Measurements from ENCODE around the gene DUOX2. TPM values are rescaled to one million over a fixed set of nuclear protein-coding genes. Genes with fewer than 3 reads are reported as not detected.
"Not testable (repeated sequence)": the region's sequence is repeated elsewhere in the genome, so short reads cannot be mapped to it uniquely, and the experiment has no call there.

DUOX2 gene
- total and polyA plus RNA-seq, 5 donors = 0.39 to 0.63 (median 0.41) TPM

GRCh38 chr15:45082412-45082811 lies 31.6 kb downstream of the DUOX2 start:
- 49% methylated on average over 9 of the region's 10 CpGs for WGBS

GRCh38 chr15:45080593-45080992 lies 33.4 kb downstream of the DUOX2 start:
- ATAC-seq; DNase-seq; H3K9me3 ChIP-seq (ENCODE audit: control insufficient read depth, low read length); H3K27me3 ChIP-seq (ENCODE audit: control insufficient read depth, insufficient read depth); H3K4me1 ChIP-seq (ENCODE audit: control insufficient read depth, insufficient read depth, low read length); intact Hi-C loops (cut with DNase I); H3K4me3 ChIP-seq (ENCODE audit: low read length); H3K27ac ChIP-seq (ENCODE audit: low read length): not testable (repeated sequence)
- WGBS = 82% methylated on average over 2 of the region's 3 CpGs

More at GRCh38 chr15:45082412-45082811, 31.6 kb downstream of the DUOX2 start:
- ATAC-seq; DNase-seq; H3K4me3 ChIP-seq (ENCODE audit: low read length); H3K4me1 ChIP-seq (ENCODE audit: control insufficient read depth, insufficient read depth, low read length); H3K27me3 ChIP-seq (ENCODE audit: control insufficient read depth, insufficient read depth); intact Hi-C loops (cut with DNase I); H3K9me3 ChIP-seq (ENCODE audit: control insufficient read depth, low read length); H3K27ac ChIP-seq (ENCODE audit: low read length): not testable (repeated sequence)

- H3K27ac ChIP-seq (ENCODE audit: low read length) = peak overlapping the region; percentile 50
- H3K4me1 ChIP-seq (ENCODE audit: control insufficient read depth, insufficient read depth, low read length); H3K27me3 ChIP-seq (ENCODE audit: control insufficient read depth, insufficient read depth); H3K4me3 ChIP-seq (ENCODE audit: low read length); DNase-seq; H3K9me3 ChIP-seq (ENCODE audit: control insufficient read depth, low read length); intact Hi-C loops (cut with DNase I): not testable (repeated sequence)
- WGBS = 42% methylated on average over 5 of the region's 5 CpGs
- peak; percentile 32 to 72 for ATAC-seq
Measured at GRCh38 chr15:45079628-45080246, 34.2 kb downstream of the DUOX2 start.

GRCh38 chr15:45079201-45079600 lies 34.8 kb downstream of the DUOX2 start:
- intact Hi-C loops (cut with DNase I); ATAC-seq; H3K4me1 ChIP-seq (ENCODE audit: control insufficient read depth, insufficient read depth, low read length); H3K4me3 ChIP-seq (ENCODE audit: low read length); H3K9me3 ChIP-seq (ENCODE audit: control insufficient read depth, low read length); H3K27ac ChIP-seq (ENCODE audit: low read length); H3K27me3 ChIP-seq (ENCODE audit: control insufficient read depth, insufficient read depth): not testable (repeated sequence)
- 45% methylated on average over 5 of the region's 5 CpGs for WGBS
- DNase-seq = peak in 1 of 3 donors; percentile 59

- H3K27ac ChIP-seq (ENCODE audit: low read length) = peak overlapping the region; percentile 23
- H3K4me3 ChIP-seq (ENCODE audit: low read length); H3K27me3 ChIP-seq (ENCODE audit: control insufficient read depth, insufficient read depth); H3K4me1 ChIP-seq (ENCODE audit: control insufficient read depth, insufficient read depth, low read length); intact Hi-C loops (cut with DNase I); H3K9me3 ChIP-seq (ENCODE audit: control insufficient read depth, low read length); DNase-seq: not testable (repeated sequence)
- 52% methylated on average over 2 of the region's 2 CpGs for WGBS
- ATAC-seq = peak; percentile 34 to 46
Measured at GRCh38 chr15:45077391-45077790, 36.6 kb downstream of the DUOX2 start.

GRCh38 chr15:45075440-45076320 lies 38.3 kb downstream of the DUOX2 start:
- H3K4me1 ChIP-seq (ENCODE audit: control insufficient read depth, insufficient read depth, low read length); H3K4me3 ChIP-seq (ENCODE audit: low read length); H3K27ac ChIP-seq (ENCODE audit: low read length); H3K9me3 ChIP-seq (ENCODE audit: control insufficient read depth, low read length); DNase-seq; H3K27me3 ChIP-seq (ENCODE audit: control insufficient read depth, insufficient read depth); intact Hi-C loops (cut with DNase I); ATAC-seq: not testable (repeated sequence)
- 80% methylated on average over 1 of the region's 9 CpGs for WGBS

GRCh38 chr15:45073602-45074001 lies 40.4 kb downstream of the DUOX2 start:
- H3K4me3 ChIP-seq (ENCODE audit: low read length); DNase-seq; H3K9me3 ChIP-seq (ENCODE audit: control insufficient read depth, low read length); H3K27ac ChIP-seq (ENCODE audit: low read length); intact Hi-C loops (cut with DNase I); H3K27me3 ChIP-seq (ENCODE audit: control insufficient read depth, insufficient read depth); H3K4me1 ChIP-seq (ENCODE audit: control insufficient read depth, insufficient read depth, low read length): not testable (repeated sequence)
- ATAC-seq = peak in 1 of 2 donors; percentile 14

GRCh38 chr15:45069942-45070360 lies 44.0 kb downstream of the DUOX2 start:
- DNase-seq; H3K27me3 ChIP-seq (ENCODE audit: control insufficient read depth, insufficient read depth); H3K4me3 ChIP-seq (ENCODE audit: low read length); H3K4me1 ChIP-seq (ENCODE audit: control insufficient read depth, insufficient read depth, low read length); H3K27ac ChIP-seq (ENCODE audit: low read length); intact Hi-C loops (cut with DNase I); H3K9me3 ChIP-seq (ENCODE audit: control insufficient read depth, low read length): not testable (repeated sequence)
- ATAC-seq = peak in 1 of 2 donors; percentile 17
- 79% methylated on average over 5 of the region's 6 CpGs for WGBS

GRCh38 chr15:45064386-45064785 lies 49.6 kb downstream of the DUOX2 start:
- 86% methylated on average over 4 of the region's 4 CpGs for WGBS
- Histone ChIP-seq H3K4me1 (ENCODE audit: control insufficient read depth, insufficient read depth, low read length) (no peaks in the 10 kb centered on the region), H3K9me3 (ENCODE audit: control insufficient read depth, low read length) (no peaks in the 10 kb centered on the region), H3K4me3 (ENCODE audit: low read length) (no peak overlapping the region), H3K27ac (ENCODE audit: low read length) (no peak overlapping the region), H3K27me3 (ENCODE audit: control insufficient read depth, insufficient read depth) (no peaks in the 10 kb centered on the region)
- DNase-seq (no peak), ATAC-seq (no peak)
- intact Hi-C loops (cut with DNase I) = no loop called here

GRCh38 chr15:45062301-45062700 lies 51.7 kb downstream of the DUOX2 start:
- WGBS = 98% methylated on average over 7 of the region's 7 CpGs
- H3K9me3 ChIP-seq (ENCODE audit: control insufficient read depth, low read length); H3K27me3 ChIP-seq (ENCODE audit: control insufficient read depth, insufficient read depth); H3K4me3 ChIP-seq (ENCODE audit: low read length); H3K27ac ChIP-seq (ENCODE audit: low read length); intact Hi-C loops (cut with DNase I); H3K4me1 ChIP-seq (ENCODE audit: control insufficient read depth, insufficient read depth, low read length): not testable (repeated sequence)
- peak in 1 of 3 donors; percentile 41 for DNase-seq
- ATAC-seq = peak in 1 of 2 donors; percentile 43
